HepG2 (cell line): ENCODE results near the gene RPA1. TPM values are rescaled to one million over a fixed set of nuclear protein-coding genes. Genes with fewer than 3 reads are reported as not detected.

Experiments
- BRD4 ChIP-seq: sonication (generic); formaldehyde crosslinking; IDR thresholded peaks from 2 replicates; pipeline ENCODE4 v1.4.0; 2020; ENCODE audit warnings: missing genetic modification reagents
- CBX5 ChIP-seq: sonication (generic); formaldehyde crosslinking; IDR thresholded peaks from 2 replicates; pipeline ENCODE4 v1.4.0; 2020; ENCODE audit warnings: missing genetic modification reagents, borderline replicate concordance
- EZH2 ChIP-seq: conservative IDR thresholded peaks from 2 replicates; pipeline ENCODE4 v1.6.1; 2012; ENCODE audit warnings: mild to moderate bottlenecking, low read depth, low read length, moderate library complexity
- GLMP ChIP-seq: sonication (generic); formaldehyde crosslinking; IDR thresholded peaks from 2 replicates; pipeline ENCODE4 v1.9.0; 2021; ENCODE audit warnings: missing genetic modification reagents, mild to moderate bottlenecking, borderline replicate concordance
- IRF2 ChIP-seq: IDR thresholded peaks from 2 replicates; pipeline ENCODE4 v1.6.1; 2018; ENCODE audit warnings: missing genetic modification reagents, missing compliant biosample characterization
- KDM5A ChIP-seq: fragments of 200-600 bp; sonication (generic); IDR thresholded peaks from 2 replicates; pipeline ENCODE4 v1.7.0; 2018; ENCODE audit warnings: antibody characterized with exemption, mild to moderate bottlenecking, low read length, borderline replicate concordance
- NFE2L2 ChIP-seq: fragments of 150-350 bp; IDR thresholded peaks from 2 replicates; pipeline ENCODE4 v1.6.1; 2014; ENCODE audit warnings: low read length
- NFYB ChIP-seq: sonication (generic); formaldehyde crosslinking; IDR thresholded peaks from 2 replicates; pipeline ENCODE4 v1.4.0; 2020; ENCODE audit warnings: missing genetic modification reagents
- PITX1 ChIP-seq: sonication (generic); formaldehyde crosslinking; IDR thresholded peaks from 2 replicates; pipeline ENCODE4 v1.5.1; 2020; ENCODE audit warnings: mild to moderate bottlenecking, missing genetic modification reagents
- SIX1 ChIP-seq: sonication (generic); formaldehyde crosslinking; IDR thresholded peaks from 2 replicates; pipeline ENCODE4 v1.4.0; 2020; ENCODE audit warnings: missing genetic modification reagents, borderline replicate concordance
- SMAD1 ChIP-seq: sonication (generic); formaldehyde crosslinking; IDR thresholded peaks from 2 replicates; pipeline ENCODE4 v1.4.0; 2020; ENCODE audit warnings: missing genetic modification reagents, low read depth, mild to moderate bottlenecking, borderline replicate concordance
- SPEN ChIP-seq: sonication (generic); formaldehyde crosslinking; IDR thresholded peaks from 2 replicates; pipeline ENCODE4 v1.5.1; 2020; ENCODE audit warnings: low read depth, mild to moderate bottlenecking, missing genetic modification reagents
- SUZ12 ChIP-seq: fragments of 150-350 bp; IDR thresholded peaks from 2 replicates; pipeline ENCODE4 v1.6.1; 2014; ENCODE audit warnings: low read depth, low read length
- ZC3H13 ChIP-seq: sonication (generic); formaldehyde crosslinking; IDR thresholded peaks from 2 replicates; pipeline ENCODE4 v1.8.1; 2023; ENCODE audit warnings: mild to moderate bottlenecking, missing genetic modification reagents, moderate library complexity
- ZFP62 ChIP-seq: sonication (generic); formaldehyde crosslinking; IDR thresholded peaks from 2 replicates; pipeline ENCODE4 v1.4.0; 2020; ENCODE audit warnings: missing genetic modification reagents
- ZFX ChIP-seq: sonication (generic); formaldehyde crosslinking; IDR thresholded peaks from 2 replicates; pipeline ENCODE4 v1.4.0; 2020; ENCODE audit warnings: mild to moderate bottlenecking, low read depth, missing genetic modification reagents, moderate library complexity
- ZNF24 ChIP-seq: fragments of 450-650 bp; IDR thresholded peaks from 2 replicates; pipeline ENCODE4 v1.6.1; 2017; ENCODE audit warnings: antibody characterized with exemption, mild to moderate bottlenecking
- ZNF256 ChIP-seq: sonication (generic); formaldehyde crosslinking; conservative IDR thresholded peaks from 2 replicates; pipeline ENCODE4 v1.4.0; 2020; ENCODE audit warnings: missing genetic modification reagents
- ZNF460 ChIP-seq: sonication (generic); formaldehyde crosslinking; IDR thresholded peaks from 2 replicates; pipeline ENCODE4 v1.5.1; 2020; ENCODE audit warnings: missing genetic modification reagents, mild to moderate bottlenecking, borderline replicate concordance
- ZNF639 ChIP-seq: conservative IDR thresholded peaks from 2 replicates; pipeline ENCODE4 v1.6.1; 2018; ENCODE audit warnings: missing genetic modification reagents
- ZNF720 ChIP-seq: sonication (generic); formaldehyde crosslinking; IDR thresholded peaks from 2 replicates; pipeline ENCODE4 v1.4.0; 2020; ENCODE audit warnings: missing genetic modification reagents
- polyA plus RNA-seq, 8 experiments: library from polyadenylated mRNA; depleted of rRNA in 3 of 8; stranded (reverse) in 7 of 8; unstranded in 1 of 8; fragments of >200 nt; fragmentation: Illumina TruSeq in 4 of 8; extraction: Trizol in 4 of 8; gene quantifications; 2 replicates each; pipeline versions ENCODE4 v1.2.1 to v1.2.3, GENCODE V29; 2011 to 2016; ENCODE audit warnings: low read depth in 4 of 8, missing spikeins in 1 of 8, mixed read lengths in 1 of 8; ENCODE audit not compliant: insufficient read depth in 1 of 8
- total RNA-seq, 5 experiments: library from RNA; depleted of rRNA; stranded (reverse); fragments of >200 nt; fragmentation: Illumina TruSeq; extraction: Trizol; gene quantifications; 2 replicates each; pipeline ENCODE4 v1.2.3, GENCODE V29; 2016; ENCODE audit warnings: low read depth in 1 of 5
- TF ChIP-seq, protein P1 (sequence below): sonication (generic); formaldehyde crosslinking; IDR thresholded peaks from 2 replicates; pipeline ENCODE4 v1.5.0; 2020; ENCODE audit warnings: mild to moderate bottlenecking, missing genetic modification reagents, moderate library complexity
- TF ChIP-seq, protein P2 (sequence below): sonication (generic); formaldehyde crosslinking; IDR thresholded peaks from 2 replicates; pipeline ENCODE4 v1.5.0; 2020; ENCODE audit warnings: missing genetic modification reagents, mild to moderate bottlenecking, borderline replicate concordance
- TF ChIP-seq, protein P3 (sequence below): IDR thresholded peaks from 2 replicates; pipeline ENCODE4 v1.6.1; 2012; ENCODE audit warnings: inconsistent platforms

RPA1 gene
- total and polyA plus RNA-seq, 2 of the 13 experiments (the other 11 are each of a cell fraction or from before 2014, with no cell fraction given) = 13.9 to 37.6 TPM

DNA sequence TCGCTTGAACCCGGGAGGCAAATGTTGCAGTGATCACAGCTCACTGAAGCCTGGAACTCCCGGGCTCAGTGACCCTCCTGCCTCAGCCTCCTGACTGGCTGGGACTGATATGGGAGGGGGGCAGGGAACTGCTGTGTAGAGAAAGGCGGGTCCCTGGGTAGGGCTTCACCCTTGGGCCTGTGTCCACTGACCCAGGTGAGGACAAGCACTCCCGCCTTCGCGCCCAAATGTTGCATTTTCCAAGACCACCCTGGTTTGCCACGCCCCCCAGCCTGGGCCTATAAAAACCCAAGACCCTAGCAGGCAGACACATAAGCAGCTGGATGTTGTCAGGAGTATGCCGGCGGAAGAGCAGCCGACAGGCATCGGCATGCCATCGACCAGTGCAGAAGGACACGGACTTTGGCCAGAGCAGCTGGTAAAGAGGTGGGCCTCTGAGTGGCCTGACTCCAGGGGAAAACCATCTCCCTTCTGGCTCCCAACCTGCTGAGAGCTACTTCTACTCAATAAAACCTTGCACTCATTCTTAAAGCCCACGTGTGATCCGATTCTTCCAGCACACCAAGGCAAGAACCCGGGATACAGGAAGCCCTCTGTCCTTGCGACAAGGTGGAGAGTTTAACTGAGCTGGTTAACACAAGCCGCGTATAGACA is 19.2 kb upstream of the RPA1 start (continued):
- TF ChIP-seq GLMP (CRISPR knock-in tag) (no peak), ZFP62 (CRISPR knock-in tag) (no peak), BRD4 (no peak), ZNF256 (no peak), SPEN (peak; percentile 94), ZNF720 (CRISPR knock-in tag) (no peak), ZC3H13 (CRISPR knock-in tag) (no peak), PITX1 (CRISPR knock-in tag) (peak; percentile 74; the same call in 1 of the 2 replicates), ZNF639 (CRISPR knock-in tag) (peak; percentile 45; the same call in 1 of the 2 replicates), IRF2 (CRISPR knock-in tag) (peak; percentile 61; the same call in 1 of the 2 replicates), CBX5 (no peak; the same call in 1 of the 2 replicates), KDM5A (no peak), SIX1 (no peak; the same call in 1 of the 2 replicates), ZFX (CRISPR knock-in tag) (peak; percentile 95), ZNF24 (no peak), NFYB (CRISPR knock-in tag) (no peak; the same call in 1 of the 2 replicates), EZH2 (no peak), ZNF460 (0 out of 2 replicates have a peak, but pooled peaks have one; percentile 44), NFE2L2 (no peak), SUZ12 (no peak), SMAD1 (peak; percentile 91)
- TF ChIP-seq, protein P1, sequence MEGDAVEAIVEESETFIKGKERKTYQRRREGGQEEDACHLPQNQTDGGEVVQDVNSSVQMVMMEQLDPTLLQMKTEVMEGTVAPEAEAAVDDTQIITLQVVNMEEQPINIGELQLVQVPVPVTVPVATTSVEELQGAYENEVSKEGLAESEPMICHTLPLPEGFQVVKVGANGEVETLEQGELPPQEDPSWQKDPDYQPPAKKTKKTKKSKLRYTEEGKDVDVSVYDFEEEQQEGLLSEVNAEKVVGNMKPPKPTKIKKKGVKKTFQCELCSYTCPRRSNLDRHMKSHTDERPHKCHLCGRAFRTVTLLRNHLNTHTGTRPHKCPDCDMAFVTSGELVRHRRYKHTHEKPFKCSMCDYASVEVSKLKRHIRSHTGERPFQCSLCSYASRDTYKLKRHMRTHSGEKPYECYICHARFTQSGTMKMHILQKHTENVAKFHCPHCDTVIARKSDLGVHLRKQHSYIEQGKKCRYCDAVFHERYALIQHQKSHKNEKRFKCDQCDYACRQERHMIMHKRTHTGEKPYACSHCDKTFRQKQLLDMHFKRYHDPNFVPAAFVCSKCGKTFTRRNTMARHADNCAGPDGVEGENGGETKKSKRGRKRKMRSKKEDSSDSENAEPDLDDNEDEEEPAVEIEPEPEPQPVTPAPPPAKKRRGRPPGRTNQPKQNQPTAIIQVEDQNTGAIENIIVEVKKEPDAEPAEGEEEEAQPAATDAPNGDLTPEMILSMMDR (CRISPR knock-in tag) = 0 out of 2 replicates have a peak, but pooled peaks have one; percentile 6
- TF ChIP-seq, protein P2, sequence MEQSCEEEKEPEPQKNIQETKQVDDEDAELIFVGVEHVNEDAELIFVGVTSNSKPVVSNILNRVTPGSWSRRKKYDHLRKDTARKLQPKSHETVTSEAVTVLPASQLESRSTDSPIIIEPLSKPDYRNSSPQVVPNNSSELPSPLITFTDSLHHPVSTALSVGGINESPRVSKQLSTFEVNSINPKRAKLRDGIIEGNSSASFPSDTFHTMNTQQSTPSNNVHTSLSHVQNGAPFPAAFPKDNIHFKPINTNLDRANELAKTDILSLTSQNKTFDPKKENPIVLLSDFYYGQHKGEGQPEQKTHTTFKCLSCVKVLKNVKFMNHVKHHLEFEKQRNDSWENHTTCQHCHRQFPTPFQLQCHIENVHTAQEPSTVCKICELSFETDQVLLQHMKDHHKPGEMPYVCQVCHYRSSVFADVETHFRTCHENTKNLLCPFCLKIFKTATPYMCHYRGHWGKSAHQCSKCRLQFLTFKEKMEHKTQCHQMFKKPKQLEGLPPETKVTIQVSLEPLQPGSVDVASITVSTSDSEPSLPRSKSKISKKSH (CRISPR knock-in tag) = no peak
- TF ChIP-seq, protein P3, sequence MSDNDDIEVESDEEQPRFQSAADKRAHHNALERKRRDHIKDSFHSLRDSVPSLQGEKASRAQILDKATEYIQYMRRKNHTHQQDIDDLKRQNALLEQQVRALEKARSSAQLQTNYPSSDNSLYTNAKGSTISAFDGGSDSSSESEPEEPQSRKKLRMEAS = peak; percentile 87
